Activated CD4-positive, alpha-beta memory T cell treated with anti-CD3 and anti-CD28 coated beads for 36 hours (primary cell): Measurements from ENCODE around the gene DNASE1L2. TPM values are rescaled to one million over a fixed set of nuclear protein-coding genes. Genes with fewer than 3 reads are reported as not detected.
"Not testable (repeated sequence)": the region's sequence is repeated elsewhere in the genome, so short reads cannot be mapped to it uniquely, and the experiment has no call there.

Experiments used
- CTCF ChIA-PET: fragments of 350-600 bp; sonication (Branson Sonifier 250); formaldehyde crosslinking; loops from one replicate; lab custom pipeline; 2021; ENCODE audit warnings: antibody characterized with exemption, inconsistent platforms; lab: Charles Lee
- POLR2A ChIA-PET: fragments of 350-600 bp; sonication (Branson Sonifier 250); formaldehyde crosslinking; loops from one replicate; lab custom pipeline; 2021; ENCODE audit warnings: antibody characterized with exemption; lab: Charles Lee
- DNase-seq: peaks from one replicate; pipeline ENCODE4 v3.0.0-alpha.2; 2020
- H3K27ac Mint-ChIP-seq: one replicate; pipeline ENCODE4 v1.8.0; 2021; ENCODE audit warnings: mixed read lengths
- H3K27me3 Mint-ChIP-seq: one replicate; pipeline ENCODE4 v1.8.0; 2021; ENCODE audit warnings: mixed read lengths
- H3K36me3 Mint-ChIP-seq: one replicate; pipeline ENCODE4 v1.8.0; 2021; ENCODE audit warnings: mixed read lengths
- H3K4me1 Mint-ChIP-seq: one replicate; pipeline ENCODE4 v1.8.0; 2021; ENCODE audit warnings: low read depth, mixed read lengths
- H3K4me3 Mint-ChIP-seq: one replicate; pipeline ENCODE4 v1.8.0; 2021; ENCODE audit warnings: mild to moderate bottlenecking, mixed read lengths
- H3K9me3 Mint-ChIP-seq: one replicate; pipeline ENCODE4 v1.8.0; 2021; ENCODE audit warnings: mixed read lengths
- intact Hi-C: fragments of 100-400 bp; cut with micrococcal nuclease; formaldehyde crosslinking; loops from one replicate; pipeline ENCODE4 v1.15.1; 2023
- total RNA-seq, 2 experiments: library from RNA; stranded (reverse); gene quantifications; one replicate each; pipeline ENCODE4 v1.2.3, GENCODE V29; 2021

Gene DNASE1L2
- total RNA-seq, 2 experiments from 2014 or later, result 0.63 to 0.67 TPM

GRCh38 chr16:2266887-2267286 lies 30.6 kb downstream of the DNASE1L2 start:
- POLR2A ChIA-PET, result interaction anchor here (2.4 kb wide), 1 partner anchor 15 kb away, joined by 10 read pairs; the partner anchor contains the start of gene ECI1
- not testable (repeated sequence) for H3K9me3 Mint-ChIP-seq

GRCh38 chr16:2267505-2267912 lies 31.3 kb downstream of the DNASE1L2 start:
- H3K9me3 Mint-ChIP-seq, H3K27me3 Mint-ChIP-seq, DNase-seq, CTCF ChIA-PET: not testable (repeated sequence)
- Mint-ChIP-seq H3K27ac (peak overlapping the region; percentile 97), H3K4me3 (peak overlapping the region; percentile 88), H3K4me1 (peaks cover 35% of the 10 kb centered on the region), H3K36me3 (peaks cover 41% of the 10 kb centered on the region)
- intact Hi-C loops, result loop anchor here (5.0 kb wide), 1 partner anchor 110 kb away; the partner anchor contains the start of gene TRAF7
- POLR2A ChIA-PET, result interaction anchor here (2.4 kb wide), 1 partner anchor 16 kb away, joined by 10 read pairs; the partner anchor contains the start of gene ECI1

More at GRCh38 chr16:2266887-2267286, 30.6 kb downstream of the DNASE1L2 start:
- intact Hi-C loops, result loop anchor here (5.0 kb wide), 1 partner anchor 110 kb away; the partner anchor contains the start of gene TRAF7
- H3K36me3 Mint-ChIP-seq, result peaks cover 47% of the 10 kb centered on the region
- DNase-seq, result peak; percentile 42
- H3K27me3 Mint-ChIP-seq, CTCF ChIA-PET: not testable (repeated sequence)
- H3K4me1 Mint-ChIP-seq, result peaks cover 35% of the 10 kb centered on the region
- peak overlapping the region; percentile 97 for H3K27ac Mint-ChIP-seq
- peak overlapping the region; percentile 88 for H3K4me3 Mint-ChIP-seq

GRCh38 chr16:2267913-2268666 lies 31.8 kb downstream of the DNASE1L2 start, which contains the start of gene RNPS1:
Gene RNPS1 (minus strand): TSS chr16:2268126. CDS start chr16:2264643, 3,483 bp downstream.
- no peaks in the 10 kb centered on the region for H3K27me3 Mint-ChIP-seq
- H3K27ac Mint-ChIP-seq, result peak within 1 kb of the TSS; percentile 97
- DNase-seq, result peak; percentile 97
- H3K9me3 Mint-ChIP-seq, result no peaks in the 10 kb centered on the region
- H3K36me3 Mint-ChIP-seq, result peaks cover 35% of the 10 kb centered on the region
- peak within 1 kb of the TSS; percentile 88 for H3K4me3 Mint-ChIP-seq
- ChIA-PET CTCF (interaction anchor here (1.4 to 1.8 kb wide), 2 partner anchors 16 to 73 kb away, joined by 5 to 7 read pairs; no protein-coding TSS in a partner anchor), POLR2A (interaction anchor here (0.6 to 2.3 kb wide), 4 partner anchors 17 to 1253 kb away, joined by 3 to 12 read pairs (median 3); partner anchors contain the start of genes AMDHD2, ECI1 and TRAF7)
- peaks cover 35% of the 10 kb centered on the region for H3K4me1 Mint-ChIP-seq
- intact Hi-C loops, result loop anchor here (2.0 to 5.0 kb wide), 5 partner anchors 17 to 161 kb away; partner anchors contain the start of genes CCNF, E4F1, ECI1 and PGP

GRCh38 chr16:2270070-2270462 lies 33.8 kb downstream of the DNASE1L2 start:
- DNase-seq, result no peak
- Mint-ChIP-seq H3K9me3 (no peaks in the 10 kb centered on the region), H3K36me3 (peaks cover 17% of the 10 kb centered on the region), H3K4me3 (no peak overlapping the region), H3K27me3 (no peaks in the 10 kb centered on the region), H3K4me1 (peaks cover 28% of the 10 kb centered on the region), H3K27ac (no peak overlapping the region)
- intact Hi-C loops, result no loop called here
- CTCF ChIA-PET, result no interaction called here
- POLR2A ChIA-PET, result interaction anchor here (2.3 kb wide), 1 partner anchor 19 kb away, joined by 12 read pairs; the partner anchor contains the start of gene ECI1

GRCh38 chr16:2270588-2271470 lies 34.6 kb downstream of the DNASE1L2 start:
- H3K4me3 Mint-ChIP-seq, result no peak overlapping the region

GRCh38 chr16:2271848-2272461 lies 35.7 kb downstream of the DNASE1L2 start:
- peaks cover 10% of the 10 kb centered on the region for H3K4me1 Mint-ChIP-seq
- H3K27me3 Mint-ChIP-seq, result no peaks in the 10 kb centered on the region
- peaks cover 4% of the 10 kb centered on the region for H3K36me3 Mint-ChIP-seq
- no peak overlapping the region for H3K4me3 Mint-ChIP-seq
- CTCF ChIA-PET, result no interaction called here
- H3K27ac Mint-ChIP-seq, result no peak overlapping the region
- no peaks in the 10 kb centered on the region for H3K9me3 Mint-ChIP-seq
- POLR2A ChIA-PET, result no interaction called here
- no peak for DNase-seq
- intact Hi-C loops, result no loop called here

More at GRCh38 chr16:2270588-2271470, 34.6 kb downstream of the DNASE1L2 start:
- CTCF ChIA-PET, result no interaction called here
- POLR2A ChIA-PET, result interaction anchor here (1.0 to 2.3 kb wide), 2 partner anchors 9 to 19 kb away, joined by 3 to 12 read pairs; partner anchors contain the start of gene ECI1
- Mint-ChIP-seq H3K27me3 (no peaks in the 10 kb centered on the region), H3K36me3 (peaks cover 15% of the 10 kb centered on the region), H3K4me1 (peaks cover 20% of the 10 kb centered on the region), H3K9me3 (no peaks in the 10 kb centered on the region), H3K27ac (no peak overlapping the region)
- intact Hi-C loops, result no loop called here
- DNase-seq, result no peak

GRCh38 chr16:2273484-2273883 lies 37.2 kb downstream of the DNASE1L2 start:
- intact Hi-C loops, result no loop called here
- Mint-ChIP-seq H3K4me3 (no peak overlapping the region), H3K9me3 (no peaks in the 10 kb centered on the region), H3K27ac (no peak overlapping the region), H3K27me3 (no peaks in the 10 kb centered on the region), H3K4me1 (peaks cover 9% of the 10 kb centered on the region), H3K36me3 (no peaks in the 10 kb centered on the region)
- DNase-seq, result no peak
- ChIA-PET POLR2A (no interaction called here), CTCF (no interaction called here)

GRCh38 chr16:2273931-2274330 lies 37.7 kb downstream of the DNASE1L2 start:
- intact Hi-C loops, result no loop called here
- CTCF ChIA-PET, result interaction anchor here (1.1 kb wide), 1 partner anchor 227 kb away, joined by 3 read pairs; no protein-coding TSS in a partner anchor
- no peak overlapping the region for H3K27ac Mint-ChIP-seq

GRCh38 chr16:2275476-2276367 lies 39.5 kb downstream of the DNASE1L2 start:
- Mint-ChIP-seq H3K27ac (no peak overlapping the region), H3K4me3 (no peak overlapping the region), H3K36me3 (no peaks in the 10 kb centered on the region), H3K9me3 (no peaks in the 10 kb centered on the region), H3K4me1 (no peaks in the 10 kb centered on the region), H3K27me3 (no peaks in the 10 kb centered on the region)
- POLR2A ChIA-PET, result no interaction called here
- intact Hi-C loops, result no loop called here
- CTCF ChIA-PET, result no interaction called here
- no peak for DNase-seq

More at GRCh38 chr16:2273931-2274330, 37.7 kb downstream of the DNASE1L2 start:
- no peaks in the 10 kb centered on the region for H3K9me3 Mint-ChIP-seq
- H3K4me3 Mint-ChIP-seq, result no peak overlapping the region
- POLR2A ChIA-PET, result no interaction called here
- H3K4me1 Mint-ChIP-seq, result peaks cover 9% of the 10 kb centered on the region
- no peak for DNase-seq
- no peaks in the 10 kb centered on the region for H3K36me3 Mint-ChIP-seq
- H3K27me3 Mint-ChIP-seq, result no peaks in the 10 kb centered on the region

GRCh38 chr16:2276368-2277195 lies 40.3 kb downstream of the DNASE1L2 start:
- intact Hi-C loops, result no loop called here
- ChIA-PET CTCF (no interaction called here), POLR2A (no interaction called here)
- no peaks in the 10 kb centered on the region for H3K4me1 Mint-ChIP-seq
- no peaks in the 10 kb centered on the region for H3K9me3 Mint-ChIP-seq
- no peak for DNase-seq
- H3K36me3 Mint-ChIP-seq, result no peaks in the 10 kb centered on the region
- no peaks in the 10 kb centered on the region for H3K27me3 Mint-ChIP-seq
- no peak overlapping the region for H3K27ac Mint-ChIP-seq
- H3K4me3 Mint-ChIP-seq, result no peak overlapping the region
